Nephron progenitor cell (in vitro differentiated cells): ENCODE measurements around the gene GPR153.
A peak's percentile ranks its signal among the peaks of the same experiment; 100 is the strongest.

Experiments
- DNase-seq: peaks from one replicate; pipeline ENCODE4 v3.0.0; 2021
- H3K27ac Mint-ChIP-seq: 2 replicates; pipeline ENCODE4 v1.8.0; 2021; ENCODE audit warnings: mild to moderate bottlenecking, moderate library complexity, mixed read lengths
- H3K27me3 Mint-ChIP-seq: 2 replicates; pipeline ENCODE4 v1.8.0; 2021; ENCODE audit warnings: mild to moderate bottlenecking, low read depth, mixed read lengths; ENCODE audit not compliant: poor library complexity
- H3K36me3 Mint-ChIP-seq: 2 replicates; pipeline ENCODE4 v1.8.0; 2021; ENCODE audit warnings: low read depth, mixed read lengths
- H3K4me1 Mint-ChIP-seq: 2 replicates; pipeline ENCODE4 v1.8.0; 2021; ENCODE audit warnings: mixed read lengths
- H3K4me3 Mint-ChIP-seq: 2 replicates; pipeline ENCODE4 v1.8.0; 2021; ENCODE audit warnings: mild to moderate bottlenecking, moderate library complexity, mixed read lengths
- H3K9me3 Mint-ChIP-seq: 2 replicates; pipeline ENCODE4 v1.8.0; 2021; ENCODE audit warnings: mild to moderate bottlenecking, moderate library complexity, mixed read lengths
- CTCF ChIP-seq: fragments of 200-600 bp; sonication (generic); IDR thresholded peaks from 2 replicates; pipeline ENCODE4 v1.5.0; 2021; ENCODE audit warnings: antibody characterized with exemption

Gene GPR153

DNA sequence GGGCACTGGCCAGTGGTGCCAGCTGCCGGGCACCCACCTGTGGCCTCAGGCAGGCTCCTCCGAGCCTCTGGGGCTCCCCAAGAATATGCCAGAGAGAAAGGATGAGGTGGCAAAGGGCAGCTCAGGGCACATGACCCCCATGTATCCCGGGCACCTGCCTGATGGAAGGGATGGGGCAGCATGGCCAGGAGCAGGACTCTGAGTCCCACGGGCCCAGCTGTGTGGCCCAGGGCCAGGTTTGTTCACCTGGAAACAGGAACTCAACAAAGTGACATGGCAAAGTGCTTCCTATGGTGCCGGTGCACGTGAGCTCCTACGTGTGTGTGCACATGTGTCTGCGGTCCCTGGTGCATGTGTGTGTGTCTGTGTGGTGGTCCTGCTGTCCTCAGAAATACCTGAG is 9.5 kb upstream of the GPR153 start:
- Mint-ChIP-seq H3K9me3 (no peaks in the 10 kb centered on the region), H3K27me3 (peaks cover 5% of the 10 kb centered on the region), H3K4me1 (peaks cover 91% of the 10 kb centered on the region), H3K4me3 (peak overlapping the region; percentile 61), H3K27ac (no peak overlapping the region), H3K36me3 (no peaks in the 10 kb centered on the region)
- no peak for DNase-seq
- TF ChIP-seq CTCF, result no peak

- peaks cover 5% of the 10 kb centered on the region for H3K27me3 Mint-ChIP-seq
- H3K4me1 Mint-ChIP-seq, result peaks cover 89% of the 10 kb centered on the region
- TF ChIP-seq CTCF, result no peak
- H3K27ac Mint-ChIP-seq, result no peak overlapping the region
- H3K9me3 Mint-ChIP-seq, result no peaks in the 10 kb centered on the region
- H3K36me3 Mint-ChIP-seq, result no peaks in the 10 kb centered on the region
- DNase-seq, result peak; percentile 51
- H3K4me3 Mint-ChIP-seq, result peak overlapping the region; percentile 61
These were observed 9.0 kb upstream of the GPR153 start for GRCh38 chr1:6269720-6270400.

DNA sequence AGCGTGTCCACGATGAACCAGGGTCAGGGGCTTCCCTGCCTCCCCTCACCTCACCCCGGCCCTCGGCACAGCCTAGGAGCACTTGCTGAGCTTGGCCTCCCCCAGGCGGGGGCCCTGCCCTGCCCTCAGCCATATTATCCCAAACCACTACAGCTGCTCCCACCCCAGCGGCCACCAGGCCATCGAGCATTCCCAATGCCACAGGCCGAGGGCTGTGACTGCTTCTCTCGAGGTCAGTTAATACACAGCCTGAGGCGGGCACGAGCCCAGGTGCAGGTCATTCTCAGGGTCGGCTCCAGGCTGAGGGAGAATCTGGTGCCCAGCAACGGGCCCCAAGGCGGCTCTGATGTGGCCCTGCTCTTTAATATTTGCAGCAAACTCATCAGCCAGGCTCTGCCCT is 8.4 kb upstream of the GPR153 start:
- Mint-ChIP-seq H3K27me3 (peaks cover 5% of the 10 kb centered on the region), H3K4me1 (peaks cover 90% of the 10 kb centered on the region), H3K9me3 (no peaks in the 10 kb centered on the region), H3K4me3 (no peak overlapping the region), H3K36me3 (no peaks in the 10 kb centered on the region), H3K27ac (no peak overlapping the region)
- DNase-seq, result no peak
- TF ChIP-seq CTCF, result no peak

- Mint-ChIP-seq H3K4me1 (peaks cover 95% of the 10 kb centered on the region), H3K27ac (peak overlapping the region; percentile 70), H3K4me3 (no peak overlapping the region), H3K27me3 (peaks cover 5% of the 10 kb centered on the region), H3K36me3 (no peaks in the 10 kb centered on the region), H3K9me3 (no peaks in the 10 kb centered on the region)
- no peak for TF ChIP-seq CTCF
- DNase-seq, result peak; percentile 45
These were observed 7.5 kb upstream of the GPR153 start for GRCh38 chr1:6268415-6268814.

- Mint-ChIP-seq H3K36me3 (no peaks in the 10 kb centered on the region), H3K27ac (peak overlapping the region; percentile 70), H3K4me1 (peaks cover 94% of the 10 kb centered on the region), H3K4me3 (peak overlapping the region; percentile 5), H3K27me3 (peaks cover 4% of the 10 kb centered on the region), H3K9me3 (no peaks in the 10 kb centered on the region)
- peak; percentile 46 for DNase-seq
- TF ChIP-seq CTCF, result no peak
These were observed 6.9 kb upstream of the GPR153 start for GRCh38 chr1:6267686-6268322.

DNA sequence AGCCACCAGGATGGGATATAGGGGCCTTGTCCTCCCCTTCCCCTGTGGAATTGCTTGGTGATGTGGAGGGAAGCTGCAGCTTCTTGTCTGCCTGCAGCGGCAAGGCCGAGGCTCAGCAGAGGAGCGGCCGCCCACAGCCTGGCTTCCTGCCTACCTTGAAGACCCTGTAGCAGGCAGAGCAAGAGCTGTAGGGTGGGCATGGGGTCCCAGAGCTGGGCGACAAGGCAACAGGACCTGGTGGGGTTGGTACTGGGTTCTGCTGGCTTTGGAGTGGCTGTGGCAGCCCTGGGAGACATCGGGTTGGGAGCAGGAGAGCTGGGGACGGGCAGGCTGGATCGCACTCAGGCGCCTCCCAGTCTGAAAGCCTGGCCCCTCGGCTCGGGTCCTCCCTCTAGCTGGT is 5.7 kb upstream of the GPR153 start:
- Mint-ChIP-seq H3K4me3 (no peak overlapping the region), H3K27ac (no peak overlapping the region), H3K4me1 (peaks cover 94% of the 10 kb centered on the region), H3K36me3 (no peaks in the 10 kb centered on the region), H3K27me3 (peaks cover 11% of the 10 kb centered on the region), H3K9me3 (no peaks in the 10 kb centered on the region)
- DNase-seq, result no peak
- no peak for TF ChIP-seq CTCF
